AG10803 (cell line): Measurements from ENCODE around the gene AKAP14.

ENCODE experiments used
- DNase-seq: peaks from one replicate; pipeline ENCODE4 v3.0.0; 2010; ENCODE audit warnings: low read depth
- H3K4me3 ChIP-seq: 2 replicates; pipeline ENCODE4 v1.5.1; 2011; ENCODE audit warnings: mild to moderate bottlenecking, low read length, control low read depth
- TF ChIP-seq, protein P1 (sequence below): conservative IDR thresholded peaks from 2 replicates; pipeline ENCODE4 v1.5.1; 2011; ENCODE audit warnings: mild to moderate bottlenecking, low read length, control low read depth, inconsistent platforms

AKAP14 gene

DNA sequence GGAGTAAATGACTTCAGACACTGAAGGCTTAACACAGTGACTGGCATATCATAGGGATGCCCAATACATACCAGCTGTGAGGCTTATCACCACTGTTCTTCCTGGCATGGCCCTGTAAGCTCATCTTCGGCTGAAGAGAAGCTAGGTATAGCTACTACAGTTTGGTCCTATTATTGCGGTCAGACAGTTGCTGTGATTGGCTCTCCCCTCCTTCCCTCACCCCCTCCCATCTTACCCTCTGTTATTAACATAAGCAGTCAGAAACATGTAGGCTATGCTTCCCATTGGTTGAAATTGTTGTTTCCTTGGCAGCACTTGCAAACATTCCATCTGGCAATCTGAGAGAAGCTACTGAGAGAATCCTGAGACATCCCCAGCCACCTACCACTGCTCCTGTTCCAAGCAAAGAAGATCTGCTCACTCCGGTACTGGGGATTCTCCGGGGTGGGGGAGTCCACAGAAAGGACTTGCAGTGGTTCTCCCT, at the start of gene AKAP14:
AKAP14 (plus strand) TSS at position 51 of the 484 bp plus-strand sequence. CDS start 7,331 bp downstream, outside the sequence.
- no peak within 1 kb of the TSS for H3K4me3 ChIP-seq
- no peak for DNase-seq
- TF ChIP-seq, protein P1, sequence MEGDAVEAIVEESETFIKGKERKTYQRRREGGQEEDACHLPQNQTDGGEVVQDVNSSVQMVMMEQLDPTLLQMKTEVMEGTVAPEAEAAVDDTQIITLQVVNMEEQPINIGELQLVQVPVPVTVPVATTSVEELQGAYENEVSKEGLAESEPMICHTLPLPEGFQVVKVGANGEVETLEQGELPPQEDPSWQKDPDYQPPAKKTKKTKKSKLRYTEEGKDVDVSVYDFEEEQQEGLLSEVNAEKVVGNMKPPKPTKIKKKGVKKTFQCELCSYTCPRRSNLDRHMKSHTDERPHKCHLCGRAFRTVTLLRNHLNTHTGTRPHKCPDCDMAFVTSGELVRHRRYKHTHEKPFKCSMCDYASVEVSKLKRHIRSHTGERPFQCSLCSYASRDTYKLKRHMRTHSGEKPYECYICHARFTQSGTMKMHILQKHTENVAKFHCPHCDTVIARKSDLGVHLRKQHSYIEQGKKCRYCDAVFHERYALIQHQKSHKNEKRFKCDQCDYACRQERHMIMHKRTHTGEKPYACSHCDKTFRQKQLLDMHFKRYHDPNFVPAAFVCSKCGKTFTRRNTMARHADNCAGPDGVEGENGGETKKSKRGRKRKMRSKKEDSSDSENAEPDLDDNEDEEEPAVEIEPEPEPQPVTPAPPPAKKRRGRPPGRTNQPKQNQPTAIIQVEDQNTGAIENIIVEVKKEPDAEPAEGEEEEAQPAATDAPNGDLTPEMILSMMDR, result no peak

- TF ChIP-seq, protein P1, result no peak
- H3K4me3 ChIP-seq, result peak within 1 kb of the TSS; percentile 73
- peak; percentile 98 for DNase-seq
These were observed 43.0 kb upstream of the AKAP14 start, which contains the start of gene UPF3B for GRCh38 chrX:119852382-119853353. Gene UPF3B, minus strand, starts transcription at chrX:119852963. Its CDS starts 35 bp downstream, at chrX:119852928.

DNA sequence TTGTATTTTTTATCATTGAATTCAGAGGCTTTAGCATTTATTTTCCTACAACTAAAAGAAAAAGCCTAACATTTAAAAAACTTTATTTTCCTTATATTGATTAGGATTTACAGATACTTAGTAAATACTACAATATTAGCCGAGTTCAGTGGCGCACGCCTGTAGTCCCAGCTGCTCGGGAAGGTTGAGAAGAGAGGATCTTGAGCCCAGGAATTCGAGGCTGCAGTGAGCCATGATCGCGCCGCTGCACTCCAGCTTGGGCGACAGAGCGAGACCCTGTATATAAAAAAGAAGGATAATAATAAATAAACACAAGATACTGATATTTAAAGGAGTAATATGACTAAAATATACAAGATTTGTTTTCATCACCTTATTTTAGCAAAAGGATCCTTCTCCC, 42.2 kb upstream of the AKAP14 start:
- peak overlapping the region; percentile 55 for H3K4me3 ChIP-seq
- TF ChIP-seq, protein P1, result no peak
- DNase-seq, result no peak

- peak; percentile 31 for DNase-seq
- TF ChIP-seq, protein P1, result no peak
- peak overlapping the region; percentile 78 for H3K4me3 ChIP-seq
These were observed 25.0 kb upstream of the AKAP14 start for GRCh38 chrX:119870626-119871131.

- H3K4me3 ChIP-seq, result peak overlapping the region; percentile 78
- no peak for DNase-seq
- TF ChIP-seq, protein P1, result no peak
These were observed 24.5 kb upstream of the AKAP14 start for GRCh38 chrX:119871245-119871598.

DNA sequence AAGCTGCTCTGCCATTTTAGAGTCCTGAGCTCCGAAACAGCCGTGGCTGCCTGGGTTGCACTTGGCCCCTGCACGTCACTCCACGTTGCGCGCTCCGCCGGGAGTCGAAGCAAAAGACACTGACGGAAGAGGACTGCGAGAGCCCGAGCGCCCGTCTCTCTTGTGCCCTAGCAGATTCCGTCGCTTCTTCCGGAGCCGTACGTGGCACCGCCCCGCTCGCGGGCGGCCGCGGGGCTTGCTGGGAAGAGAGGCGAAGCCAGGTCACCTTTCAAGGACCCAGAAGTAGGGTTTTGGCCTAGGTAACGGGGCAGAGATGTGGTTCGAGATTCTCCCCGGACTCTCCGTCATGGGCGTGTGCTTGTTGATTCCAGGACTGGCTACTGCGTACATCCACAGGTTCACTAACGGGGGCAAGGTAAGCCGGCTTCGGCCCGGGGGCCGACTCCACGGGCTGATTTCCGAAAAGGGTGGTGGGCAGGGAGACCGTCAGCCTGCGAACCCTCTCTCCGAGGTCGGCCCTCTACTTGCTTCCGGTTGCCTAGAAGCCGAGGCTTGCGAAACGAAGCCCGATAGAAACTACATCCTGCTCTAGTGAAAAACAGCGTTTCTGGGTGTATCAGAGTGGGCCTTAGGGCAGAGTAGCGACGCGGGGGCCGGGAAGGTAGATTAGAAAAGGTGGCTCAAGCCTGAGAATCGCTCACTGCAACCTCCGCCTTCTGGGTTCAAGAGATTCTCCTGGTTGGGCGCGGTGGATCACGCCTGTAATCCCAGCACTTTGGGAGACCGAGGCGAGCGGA, 23.9 kb upstream of the AKAP14 start, which contains the start of the genes NDUFA1 and RNF113A:
NDUFA1 (plus strand) TSS at position 234 of the 797 bp plus-strand sequence; CDS start at position 314, 80 bp downstream.
RNF113A (minus strand) TSS at position 135 of the 797 bp plus-strand sequence; CDS start at position 15, 120 bp downstream.
- TF ChIP-seq, protein P1, result no peak
- H3K4me3 ChIP-seq, result peak within 1 kb of the TSS; percentile 78
- peak; percentile 85 for DNase-seq
